Subcutaneous abdominal adipose tissue (tissue), 5 donors: ENCODE measurements around the gene NPNT.

Experiments
- H3K27ac ChIP-seq: one replicate; pipeline ENCODE4 v1.7.0; 2013; ENCODE audit warnings: low read depth, mild to moderate bottlenecking, inconsistent platforms, low read length, moderate library complexity
- H3K27me3 ChIP-seq, 5 donors: one replicate each; pipeline ENCODE4 v1.7.0; 2013; ENCODE audit warnings: low read length in 5 of 5, inconsistent platforms in 1 of 5; ENCODE audit not compliant: control insufficient read depth in 5 of 5, insufficient read depth in 4 of 5
- H3K36me3 ChIP-seq, 5 donors: one replicate each; pipeline ENCODE4 v1.7.0; 2013; ENCODE audit warnings: low read length in 5 of 5; ENCODE audit not compliant: control insufficient read depth in 5 of 5, insufficient read depth in 5 of 5
- H3K4me1 ChIP-seq, 5 donors: one replicate each; pipeline ENCODE4 v1.7.0; 2013; ENCODE audit warnings: low read length in 5 of 5, mild to moderate bottlenecking in 3 of 5, moderate library complexity in 1 of 5; ENCODE audit not compliant: control insufficient read depth in 5 of 5, insufficient read depth in 5 of 5
- H3K4me3 ChIP-seq, 5 donors: one replicate each; pipeline ENCODE4 v1.7.0; 2013; ENCODE audit warnings: low read length in 5 of 5, low read depth in 1 of 5
- H3K9ac ChIP-seq, 5 donors: one replicate each; pipeline ENCODE4 v1.7.0; 2013; ENCODE audit warnings: low read length in 5 of 5, mild to moderate bottlenecking in 4 of 5, moderate library complexity in 3 of 5
- H3K9me3 ChIP-seq, 5 donors: one replicate each; pipeline ENCODE4 v1.7.0; 2013; ENCODE audit warnings: low read length in 5 of 5; ENCODE audit not compliant: control insufficient read depth in 5 of 5
- donor health status: healthy.
- donor health status: healthy.
- donor health status: healthy.
- donor health status: healthy.
- donor health status: healthy.

NPNT gene

DNA sequence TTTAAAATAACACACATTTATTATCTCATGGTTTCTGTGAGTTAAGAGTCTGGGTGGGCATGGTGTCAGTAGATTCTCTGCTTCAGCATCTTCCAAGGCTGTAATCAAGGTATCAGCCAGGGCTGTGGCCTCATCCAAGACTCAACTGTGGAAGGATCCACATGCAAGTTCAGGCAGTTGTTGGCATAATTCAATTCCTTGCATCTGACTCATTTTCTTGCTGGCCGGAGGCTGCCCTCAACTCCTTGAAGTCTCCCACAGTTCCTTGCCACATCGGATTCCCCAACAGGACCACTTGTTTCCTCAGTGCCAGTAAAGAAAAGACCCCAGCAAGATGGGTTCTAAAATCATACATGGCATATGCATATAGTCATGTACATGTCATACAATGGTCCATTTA is 93.4 kb downstream of the NPNT start:
- Histone ChIP-seq H3K4me3 (no peak overlapping the region), H3K27me3 (no peaks in the 10 kb centered on the region), H3K9me3 (peaks cover 0 to 4% (median 0%) of the 10 kb centered on the region in 5 donors), H3K4me1 (peaks cover 0 to 28% (median 10%) of the 10 kb centered on the region in 5 donors), H3K27ac (peak overlapping the region; percentile 59), H3K9ac (no peak overlapping the region), H3K36me3 (no peaks in the 10 kb centered on the region)

DNA sequence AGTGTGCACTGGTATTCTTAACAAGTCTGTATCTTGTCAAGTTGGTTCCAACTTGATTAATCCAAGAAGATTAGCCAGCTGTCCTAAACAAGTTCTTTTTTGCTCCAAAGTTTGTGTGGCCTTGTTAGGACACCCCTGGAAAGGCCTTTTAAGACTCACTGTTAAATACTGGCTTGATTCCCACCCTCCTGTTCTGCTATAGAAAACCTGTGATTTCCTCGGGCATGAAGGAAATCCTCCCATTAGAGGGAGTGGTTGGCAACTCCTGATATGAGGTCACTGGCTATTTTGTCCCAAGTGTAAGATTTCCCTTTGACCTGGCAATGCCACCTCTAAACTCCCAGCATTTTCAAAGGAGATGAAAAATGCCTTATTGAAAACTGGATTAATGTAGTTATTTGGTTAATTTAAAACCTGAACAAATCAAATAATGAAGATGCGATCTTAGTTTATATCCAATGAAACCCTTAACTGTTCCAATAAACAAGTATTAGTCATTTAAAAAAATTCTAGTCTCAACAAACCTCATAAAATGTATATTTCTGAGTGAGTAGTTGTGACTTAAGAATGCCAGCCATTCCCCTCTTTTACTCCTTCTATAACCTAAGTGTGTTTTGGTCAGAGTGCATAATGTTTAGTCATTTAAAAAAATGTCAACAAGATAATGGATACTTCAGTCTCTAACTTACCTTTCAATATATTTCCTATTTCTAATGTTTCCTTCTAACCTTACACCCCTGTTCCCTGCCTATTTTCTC is 94.4 kb downstream of the NPNT start:
- Histone ChIP-seq H3K4me1 (peaks cover 0 to 33% (median 13%) of the 10 kb centered on the region in 5 donors), H3K27me3 (no peaks in the 10 kb centered on the region), H3K4me3 (no peak overlapping the region), H3K27ac (peak overlapping the region; percentile 59), H3K9me3 (peaks cover 0 to 1% (median 0%) of the 10 kb centered on the region in 5 donors), H3K36me3 (no peaks in the 10 kb centered on the region), H3K9ac (no peak overlapping the region)

DNA sequence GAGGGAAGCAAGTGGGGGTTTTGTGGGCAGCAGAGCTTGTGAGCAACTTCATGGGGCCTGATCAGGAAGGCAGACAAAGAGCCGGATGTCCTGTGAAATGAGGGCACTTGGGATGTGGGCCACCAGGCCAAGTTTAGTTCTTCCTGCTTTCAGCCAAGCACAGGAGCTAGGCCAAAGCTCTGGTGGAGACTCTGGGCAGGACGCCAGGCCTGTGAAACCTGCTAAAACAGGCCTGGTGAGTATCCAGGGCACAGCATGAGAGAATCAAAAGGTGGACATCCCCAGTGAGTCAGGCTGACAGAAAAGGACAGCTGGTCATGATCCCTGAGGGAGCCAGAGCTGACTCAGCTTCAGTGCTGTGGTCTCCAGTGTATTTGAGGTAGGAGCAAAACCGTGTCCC is 95.7 kb downstream of the NPNT start:
- Histone ChIP-seq H3K9me3 (no peaks in the 10 kb centered on the region), H3K27me3 (no peaks in the 10 kb centered on the region), H3K4me1 (peaks cover 0 to 33% (median 13%) of the 10 kb centered on the region in 5 donors), H3K36me3 (no peaks in the 10 kb centered on the region), H3K4me3 (no peak overlapping the region), H3K27ac (peak overlapping the region; percentile 59), H3K9ac (no peak overlapping the region)

DNA sequence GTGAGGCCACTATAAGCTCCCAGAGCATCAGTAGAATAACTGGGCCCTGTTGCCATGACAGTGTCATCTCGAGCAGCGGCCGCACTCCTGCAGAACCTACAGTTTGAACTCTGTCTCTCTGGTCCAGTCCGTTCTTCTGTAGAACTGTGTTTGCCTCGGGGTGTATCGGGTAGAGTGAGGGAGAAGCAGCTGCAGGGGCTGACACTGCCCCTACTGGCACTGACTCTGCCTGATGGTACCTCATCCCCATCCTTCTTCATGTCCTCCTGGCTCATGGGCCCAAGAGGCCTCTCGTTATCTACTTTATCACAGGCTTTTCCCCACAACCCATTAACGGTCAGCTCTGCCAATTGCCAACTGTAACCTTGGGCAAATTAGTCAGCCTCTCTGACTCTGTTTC is 96.5 kb downstream of the NPNT start:
- Histone ChIP-seq H3K9ac (no peak overlapping the region), H3K4me1 (peaks cover 0 to 33% (median 13%) of the 10 kb centered on the region in 5 donors)

DNA sequence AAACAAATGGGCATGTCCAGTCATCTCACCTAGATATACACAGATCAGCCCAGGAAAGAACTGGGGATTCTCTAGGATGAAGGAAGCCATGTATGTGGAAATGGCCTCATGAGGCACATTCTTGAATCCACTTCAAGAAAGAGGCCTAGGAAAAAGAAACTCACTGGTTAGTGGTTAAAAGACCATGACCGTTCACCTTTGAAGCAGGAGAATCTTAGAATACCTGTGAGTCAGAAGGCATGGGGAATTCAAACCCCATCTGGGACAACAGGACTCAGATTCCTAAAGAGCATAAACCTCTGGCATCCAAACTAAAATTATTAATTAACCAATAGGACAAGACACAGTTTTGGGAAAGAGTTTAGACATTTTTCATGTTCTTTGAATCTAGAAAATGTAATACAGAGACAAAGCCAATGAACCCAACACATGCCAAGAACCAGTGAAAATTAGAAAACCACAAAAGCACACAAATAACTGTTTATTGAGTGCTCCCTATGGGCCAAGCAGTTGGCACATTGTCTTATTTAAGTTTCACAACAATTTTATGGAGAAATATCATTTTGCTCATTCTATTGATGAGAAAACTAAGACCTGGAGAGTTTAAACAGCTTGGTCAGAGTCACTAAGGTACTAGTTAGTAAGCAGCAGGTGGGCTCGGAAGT is 97.5 kb downstream of the NPNT start:
- no peaks in the 10 kb centered on the region for H3K9me3 ChIP-seq

More for the DNA sequence above, 96.5 kb downstream of the NPNT start:
- Histone ChIP-seq H3K36me3 (no peaks in the 10 kb centered on the region), H3K27ac (no peak overlapping the region), H3K9me3 (no peaks in the 10 kb centered on the region), H3K27me3 (no peaks in the 10 kb centered on the region), H3K4me3 (no peak overlapping the region)

DNA sequence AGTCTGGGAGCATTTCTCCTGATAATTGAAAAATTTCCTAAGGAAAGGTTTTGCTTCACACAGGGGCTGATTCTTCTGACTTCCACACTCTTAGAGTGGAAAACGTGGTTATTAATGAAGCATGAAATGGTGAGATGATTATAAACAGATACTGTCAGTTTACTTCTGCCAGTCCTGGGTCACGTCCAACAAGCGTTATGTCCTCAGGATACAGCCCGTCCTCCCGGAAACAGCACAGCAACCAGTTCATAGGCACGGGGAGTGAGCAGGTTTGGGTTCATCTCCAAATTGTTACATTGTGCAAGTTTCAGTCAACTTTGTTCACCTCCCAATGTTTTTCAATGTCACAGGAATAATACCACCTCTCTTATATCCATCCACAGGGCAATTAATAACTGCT is 98.8 kb downstream of the NPNT start:
- no peak overlapping the region for H3K9ac ChIP-seq
- no peaks in the 10 kb centered on the region for H3K9me3 ChIP-seq
- H3K36me3 ChIP-seq = no peaks in the 10 kb centered on the region
- H3K4me1 ChIP-seq = peaks cover 0 to 31% (median 13%) of the 10 kb centered on the region in 5 donors
- H3K4me3 ChIP-seq = no peak overlapping the region
- no peak overlapping the region for H3K27ac ChIP-seq
- H3K27me3 ChIP-seq = no peaks in the 10 kb centered on the region

More for the DNA sequence above, 97.5 kb downstream of the NPNT start:
- no peak overlapping the region for H3K4me3 ChIP-seq
- H3K9ac ChIP-seq = no peak overlapping the region
- H3K4me1 ChIP-seq = peaks cover 0 to 33% (median 13%) of the 10 kb centered on the region in 5 donors
- H3K36me3 ChIP-seq = no peaks in the 10 kb centered on the region
- H3K27ac ChIP-seq = no peak overlapping the region
- no peaks in the 10 kb centered on the region for H3K27me3 ChIP-seq

DNA sequence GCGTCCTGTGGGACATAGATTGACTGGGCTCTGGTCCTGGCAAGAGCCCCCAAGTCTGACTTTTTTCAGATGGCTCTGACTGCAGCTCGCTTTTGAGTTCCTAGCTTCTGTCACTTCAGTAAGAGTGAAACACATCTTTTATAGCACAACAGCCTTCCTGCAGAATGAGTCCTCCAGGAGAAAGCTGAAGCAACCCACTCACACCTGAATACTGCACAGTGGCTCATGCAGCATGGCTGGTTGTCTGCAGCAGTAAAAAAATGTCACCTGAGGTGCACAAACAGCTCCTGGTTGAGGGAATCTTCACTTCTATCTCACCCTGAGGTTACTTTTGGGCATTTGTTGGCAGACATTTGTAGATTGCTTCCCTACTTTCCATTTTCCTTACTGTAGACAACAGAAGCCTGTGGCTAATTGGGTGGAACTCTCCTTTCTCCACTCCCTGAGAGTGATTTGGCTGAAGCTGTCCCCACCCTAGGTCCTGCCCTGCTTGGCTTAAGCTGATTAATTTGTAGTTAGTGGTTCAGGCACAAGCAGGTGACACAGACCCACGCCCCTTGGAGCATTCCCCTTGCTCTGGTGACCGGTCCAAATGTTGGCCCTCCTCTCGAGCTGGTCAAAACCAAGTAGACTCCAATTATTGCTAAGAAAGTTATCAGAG is 99.7 kb downstream of the NPNT start:
- Histone ChIP-seq H3K9ac (no peak overlapping the region), H3K27me3 (no peaks in the 10 kb centered on the region), H3K9me3 (no peaks in the 10 kb centered on the region), H3K27ac (no peak overlapping the region), H3K4me3 (no peak overlapping the region), H3K36me3 (no peaks in the 10 kb centered on the region), H3K4me1 (peaks cover 0 to 25% (median 13%) of the 10 kb centered on the region in 5 donors)

DNA sequence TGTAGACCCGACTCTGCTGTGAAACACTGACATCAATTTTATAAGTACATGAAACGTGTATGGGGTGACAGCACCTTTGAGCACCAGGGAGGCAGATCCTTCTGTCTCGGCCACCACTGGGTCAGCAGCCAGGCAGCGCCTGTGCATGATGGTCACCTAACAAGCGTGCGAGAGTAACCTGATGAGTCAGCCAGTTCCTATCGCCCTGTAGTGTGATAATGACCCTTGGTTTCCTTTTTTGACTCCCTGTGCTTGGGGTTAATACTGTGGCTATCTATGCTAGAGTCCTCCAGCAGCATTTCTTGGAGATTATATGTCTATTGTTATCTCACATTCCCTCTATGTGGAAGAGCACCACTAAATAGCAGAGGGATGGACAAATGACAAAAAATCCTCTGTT is 101.6 kb downstream of the NPNT start:
- no peak overlapping the region for H3K27ac ChIP-seq
- peaks cover 0 to 13% (median 4%) of the 10 kb centered on the region in 5 donors for H3K4me1 ChIP-seq
- no peaks in the 10 kb centered on the region for H3K9me3 ChIP-seq
- H3K27me3 ChIP-seq = no peaks in the 10 kb centered on the region
- H3K9ac ChIP-seq = no peak overlapping the region
- H3K4me3 ChIP-seq = no peak overlapping the region
- H3K36me3 ChIP-seq = no peaks in the 10 kb centered on the region

DNA sequence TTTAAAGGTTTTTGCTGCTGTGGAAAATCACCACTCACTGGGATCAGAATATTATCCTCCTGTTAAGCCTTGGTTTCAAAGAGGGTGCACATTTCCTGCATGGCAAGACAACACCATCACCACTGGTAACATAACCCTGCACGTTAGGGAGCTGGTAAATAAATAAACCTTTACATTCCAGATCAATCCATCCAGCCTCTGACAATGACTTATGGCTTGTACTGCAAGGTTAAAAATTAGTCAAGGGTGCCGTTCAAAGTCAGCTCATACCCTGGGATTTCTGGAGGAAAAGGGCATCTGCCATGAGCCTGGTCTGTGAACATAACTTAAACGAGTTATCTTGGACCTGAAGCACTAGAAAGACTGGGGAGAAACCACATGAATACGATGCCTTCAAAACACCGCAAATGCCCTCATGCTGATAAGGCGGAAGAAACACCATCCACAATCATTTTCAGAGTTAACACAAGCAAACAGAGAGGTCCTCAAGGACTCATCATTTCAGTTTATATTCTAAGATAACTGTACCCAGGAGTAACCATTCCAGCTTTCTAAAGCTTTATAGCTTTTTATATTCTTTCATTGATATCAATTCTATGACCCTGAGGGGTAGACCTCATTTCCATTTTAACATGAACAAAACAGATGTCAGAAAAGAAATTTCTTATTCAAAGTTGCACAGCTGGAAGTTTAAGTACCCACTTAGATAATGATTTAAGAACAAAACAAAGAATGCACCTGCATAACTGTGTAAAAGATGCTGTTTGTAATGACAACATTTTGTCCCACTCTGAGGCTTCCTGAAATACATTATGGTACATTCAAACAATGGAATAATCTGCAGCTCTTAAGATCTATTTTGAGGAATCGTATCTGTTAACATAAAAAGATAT is 103.1 kb downstream of the NPNT start:
- Histone ChIP-seq H3K4me1 (peaks cover 0 to 4% (median 3%) of the 10 kb centered on the region in 5 donors), H3K27me3 (no peaks in the 10 kb centered on the region), H3K36me3 (no peaks in the 10 kb centered on the region), H3K27ac (no peak overlapping the region), H3K4me3 (no peak overlapping the region), H3K9ac (no peak overlapping the region), H3K9me3 (no peaks in the 10 kb centered on the region)
